Heart left ventricle (tissue), 13 donors: ENCODE measurements around the gene EMILIN2.

ENCODE experiments used
- CTCF ChIP-seq, 12 donors: fragments of 200-600 bp; sonication (generic) in 4 of 12; IDR thresholded peaks; one replicate each; pipeline versions ENCODE4 v1.5.0 to v1.8.0; 2018 to 2022; ENCODE audit warnings: antibody characterized with exemption in 12 of 12, mild to moderate bottlenecking in 5 of 12
- POLR2A ChIP-seq, 2 donors: fragments of 450-650 bp; IDR thresholded peaks; one replicate each; pipeline ENCODE4 v1.6.1; 2017; ENCODE audit warnings: antibody characterized with exemption in 2 of 2, mild to moderate bottlenecking in 2 of 2, moderate library complexity in 2 of 2
- donor health status: ischemic (EF 13 %, LVEDD 7.1; RV severe dilation, severe dysfunction).
- donor health status: DM: no; HTN: yes; CAD: no.
- donor health status: DM: no; HTN: no; CAD: no.
- donor health status: ischemic (EF 25% LVEDD 6.9; RV normal size, moderate dysfunction).
- donor health status: ischemic (EF 25% LVEDD 5.7; RV mildly dilated, moderate dysfunction).
- donor health status: ischemic (EF 35%, LVEDD 5.7; RV mildly dilated, moderate dysfunction).
- donor health status: nonischemic (EF 11% LVEDD 7.7; RV severe dilation, severe dysfunction).
- donor health status: DM: yes; HTN: yes; CAD: no.
- donor health status: PGD.
- donor health status: ischemic (EF 29% LVEDD 5.4; RV normal size, mild dysfunction).
- donor health status: nonischemic (EF 23%, LVEDD 6.1; RV moderate dilation, normal function).

GRCh38 chr18:2910751-2911425, 64.1 kb downstream of the EMILIN2 start:
- no peak for TF ChIP-seq POLR2A (IDR thresholded peaks at IDR 0.05)
- no peak for TF ChIP-seq CTCF (IDR thresholded peaks at IDR 0.05)
